ENCODE data around the gene GTPBP1.

GTPBP1 gene

DNA sequence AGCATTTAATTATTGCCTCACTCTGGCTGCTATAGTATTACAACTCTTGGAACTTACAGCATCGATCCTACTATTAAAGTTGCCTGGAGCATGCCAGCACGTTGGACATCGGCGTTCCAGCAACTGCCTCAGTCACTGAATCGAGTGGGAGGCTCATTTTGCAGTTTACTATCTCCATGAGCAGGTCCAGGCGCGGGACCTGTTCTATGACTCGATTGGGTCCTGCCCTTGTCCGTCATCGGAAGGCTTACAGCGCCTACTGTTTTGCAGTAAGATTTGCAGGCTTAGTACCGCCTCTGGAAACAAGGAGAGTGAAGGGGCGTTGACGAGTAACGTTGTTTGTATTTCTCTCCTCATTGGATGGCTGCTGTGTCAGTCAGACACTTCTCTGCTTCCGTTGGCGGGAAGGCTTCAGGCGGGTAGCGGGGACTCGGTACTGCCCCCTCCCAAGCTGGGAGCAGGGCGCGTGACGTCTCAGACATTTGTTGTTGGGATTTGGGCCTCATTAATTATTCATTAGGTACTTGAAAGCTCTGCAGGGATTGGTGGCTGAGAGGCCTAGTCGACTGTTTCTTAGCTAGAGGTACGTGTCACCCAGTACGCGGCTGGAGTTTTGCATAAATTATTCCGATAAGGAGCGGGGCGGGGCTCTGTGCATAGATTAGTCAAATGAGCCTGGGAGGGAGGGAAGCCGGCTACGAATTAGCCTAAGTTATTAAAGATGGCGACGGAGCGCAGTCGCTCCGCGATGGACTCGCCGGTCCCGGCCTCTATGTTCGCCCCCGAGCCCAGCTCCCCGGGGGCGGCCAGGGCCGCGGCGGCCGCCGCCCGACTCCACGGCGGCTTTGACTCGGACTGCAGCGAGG, at the start of gene GTPBP1:
TSS of gene GTPBP1 (plus strand) at position 710 of the 866 bp plus-strand sequence. CDS start at position 722, 12 bp downstream.
- peak; percentile 99 for DNase-seq

DNA sequence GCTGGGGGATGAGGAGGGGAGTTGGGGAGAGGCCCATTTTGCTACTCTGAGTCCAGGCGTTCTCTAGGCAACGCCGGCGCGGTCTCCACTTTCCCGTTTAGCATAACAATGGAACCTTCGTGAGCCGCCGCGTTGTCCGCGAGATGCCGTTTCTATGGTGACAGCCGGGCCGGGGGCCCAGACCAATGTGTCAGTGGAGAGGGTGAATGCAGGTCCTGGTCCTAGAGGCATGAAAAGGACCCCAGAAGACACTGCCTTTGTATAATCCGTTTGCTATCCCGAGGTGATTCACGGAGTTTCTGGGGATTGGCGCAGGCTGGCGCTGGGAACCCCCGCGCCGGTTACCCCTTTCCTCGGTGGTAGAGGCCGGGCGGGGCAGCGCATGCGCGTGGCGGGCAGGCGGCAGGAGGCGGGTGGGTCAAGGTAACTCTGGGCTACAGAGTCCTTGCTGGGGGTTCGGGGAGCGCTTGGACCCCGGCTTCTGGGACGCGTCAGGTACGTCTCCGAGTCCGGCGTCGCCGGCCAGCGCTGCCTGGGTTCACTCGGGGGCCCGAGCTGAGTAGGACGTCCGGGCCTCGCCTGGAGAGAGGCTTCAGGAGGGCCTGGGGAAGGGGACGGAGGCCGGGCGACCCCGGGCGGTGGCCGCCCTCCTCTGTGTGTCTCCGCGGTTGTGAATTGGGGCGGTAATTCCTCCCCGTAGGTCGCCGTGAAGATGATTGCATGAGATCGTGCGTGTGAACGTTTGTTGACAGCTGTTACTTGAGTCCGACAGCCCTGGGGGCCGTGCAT, 49.3 kb upstream of the GTPBP1 start, which contains the start of the genes CBY1 and FAM227A:
TSS of gene CBY1 (plus strand) at position 383 of the 789 bp plus-strand sequence. CDS start 11,417 bp downstream, outside the sequence.
TSS of gene FAM227A (minus strand) at position 137 of the 789 bp plus-strand sequence. CDS start 6,224 bp downstream, outside the sequence.
- peak; percentile 59 for DNase-seq

DNA sequence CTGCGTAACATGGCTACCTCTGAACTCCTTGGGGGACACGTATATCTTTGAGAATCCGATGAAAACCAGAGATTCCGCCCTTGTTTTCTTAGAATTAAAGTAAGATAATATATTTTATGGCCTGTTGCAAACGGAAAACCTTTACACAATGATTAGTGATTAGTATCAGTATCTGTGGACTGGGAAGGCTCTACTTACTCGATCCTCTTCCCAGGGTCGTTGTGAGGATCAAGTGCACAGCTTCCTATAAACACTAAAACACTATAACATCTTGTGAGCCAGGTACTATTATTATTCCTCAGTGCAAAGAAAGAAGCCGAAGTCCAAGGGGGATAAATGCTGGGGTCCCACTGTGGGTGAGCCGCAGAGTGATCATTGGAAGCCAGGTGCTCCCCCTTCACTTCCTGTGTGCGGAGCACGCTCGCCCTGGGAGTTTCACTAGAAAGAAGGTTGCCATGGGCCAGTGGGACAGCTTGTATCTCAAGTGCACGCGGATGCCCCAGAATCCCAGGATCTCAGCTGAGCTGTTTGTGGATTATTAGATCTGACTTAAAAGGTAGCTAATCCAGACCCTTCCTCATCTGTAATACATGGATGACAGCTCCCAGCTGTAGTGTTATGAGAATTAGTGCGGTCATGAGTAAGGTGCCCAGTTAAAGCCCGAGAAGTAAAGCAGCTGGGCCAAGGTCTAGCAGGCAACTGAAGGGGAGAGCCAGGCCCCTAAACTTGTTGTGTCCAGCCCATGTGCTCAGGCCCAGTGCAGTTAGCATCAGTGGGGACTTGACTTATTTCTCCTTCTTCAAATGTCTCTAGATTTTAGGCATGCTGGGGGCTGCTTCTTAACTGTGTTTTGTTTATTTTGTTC, 48.5 kb upstream of the GTPBP1 start:
- no peak for DNase-seq

DNA sequence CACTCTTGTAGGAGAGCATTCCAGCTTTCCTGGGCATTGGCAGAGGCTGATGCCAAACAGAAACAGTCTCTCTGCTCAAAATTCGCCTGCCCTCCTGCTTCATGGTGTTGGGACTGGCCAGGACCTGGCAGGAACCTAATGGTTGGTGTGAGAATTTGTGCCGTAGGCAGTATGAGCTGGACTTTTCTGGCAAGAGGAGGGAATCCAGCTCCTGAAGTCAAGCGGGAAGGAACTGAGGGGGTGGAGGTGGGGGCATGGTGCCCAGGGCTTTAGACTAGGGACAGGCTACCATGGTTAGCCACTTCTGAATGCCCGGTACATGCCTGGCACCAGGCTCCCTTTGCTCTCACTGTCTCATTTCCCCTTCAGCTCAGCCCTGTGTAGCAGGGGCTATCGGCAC, 30.9 kb upstream of the GTPBP1 start:
- no peak for DNase-seq

DNA sequence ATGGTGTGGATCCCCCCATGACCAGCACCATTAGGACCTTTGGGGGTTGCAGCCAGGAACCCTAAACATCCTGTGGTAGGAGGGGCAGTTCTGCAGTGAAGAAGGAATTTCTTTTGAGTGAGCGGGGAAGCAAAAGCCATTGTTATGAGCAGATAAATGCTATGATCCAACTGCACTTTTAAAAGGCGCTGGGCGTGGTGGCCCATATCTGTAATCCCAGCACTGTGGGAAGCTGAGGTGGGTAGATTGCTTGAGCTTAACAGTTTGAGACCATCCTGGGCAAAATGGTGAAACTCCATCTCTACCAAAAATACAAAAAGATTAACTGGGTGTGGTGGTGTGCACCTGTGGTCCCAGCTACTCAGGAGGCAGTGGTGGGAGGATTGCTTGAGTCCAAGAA, 29.9 kb upstream of the GTPBP1 start:
- no peak for DNase-seq

DNA sequence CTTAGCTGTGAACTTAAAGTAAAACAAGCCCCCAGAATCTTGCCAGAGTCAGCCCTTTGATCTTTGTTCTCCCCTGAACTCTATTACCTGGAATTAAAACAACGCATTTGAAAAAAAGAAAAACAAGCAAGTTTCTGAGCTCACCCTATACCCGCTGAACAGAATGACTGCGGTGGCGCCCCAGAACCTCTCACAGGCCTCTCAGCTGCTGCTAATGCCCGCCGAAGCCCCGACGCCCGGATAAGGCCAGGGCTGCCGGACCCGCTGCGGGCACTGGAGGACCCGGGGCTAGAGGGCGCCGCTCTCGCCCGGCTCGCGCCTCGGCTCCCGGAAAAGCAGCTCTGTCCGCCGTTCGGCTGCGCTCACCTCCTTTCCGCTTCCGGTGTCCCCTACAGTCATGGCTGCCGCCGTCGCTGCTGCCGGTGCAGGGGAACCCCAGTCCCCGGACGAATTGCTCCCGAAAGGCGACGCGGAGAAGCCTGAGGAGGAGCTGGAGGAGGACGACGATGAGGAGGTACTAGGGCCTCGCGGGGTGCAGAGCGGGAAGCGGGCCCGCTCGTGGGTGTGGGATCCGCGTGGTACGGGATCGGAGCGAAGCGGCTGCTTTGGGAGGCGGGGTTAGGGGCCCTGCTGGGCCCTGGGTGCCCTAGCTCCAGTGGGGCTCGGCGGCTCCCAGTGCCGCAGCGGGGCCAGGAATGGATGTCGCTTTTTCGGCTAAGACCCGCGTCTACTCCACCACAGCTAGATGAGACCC, 24.0 kb upstream of the GTPBP1 start, which contains the start of gene TOMM22:
TSS of gene TOMM22 (plus strand) at position 376 of the 754 bp plus-strand sequence. CDS start at position 398, 22 bp downstream.
- peak; percentile 35 for DNase-seq

DNA sequence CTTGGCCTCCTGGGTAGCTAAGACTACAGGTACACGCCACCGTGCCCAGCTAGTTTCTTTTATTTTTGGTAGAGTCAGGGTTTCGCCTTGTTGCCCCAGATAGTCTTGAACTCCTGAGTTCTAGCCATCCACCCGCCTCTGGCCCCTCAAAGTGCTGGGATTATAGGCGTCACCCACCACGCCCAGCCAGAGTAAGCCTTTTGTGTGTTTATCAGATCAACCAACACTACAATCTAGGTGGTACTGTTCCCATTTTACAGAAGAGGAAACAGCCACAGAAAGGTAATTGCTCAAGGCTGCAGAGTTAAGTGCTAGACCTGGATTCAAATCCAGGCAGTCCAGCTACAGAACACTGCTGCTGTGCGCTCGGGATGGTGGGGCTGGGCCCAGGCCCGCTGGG, 20.8 kb upstream of the GTPBP1 start:
- DNase-seq: no peak

DNA sequence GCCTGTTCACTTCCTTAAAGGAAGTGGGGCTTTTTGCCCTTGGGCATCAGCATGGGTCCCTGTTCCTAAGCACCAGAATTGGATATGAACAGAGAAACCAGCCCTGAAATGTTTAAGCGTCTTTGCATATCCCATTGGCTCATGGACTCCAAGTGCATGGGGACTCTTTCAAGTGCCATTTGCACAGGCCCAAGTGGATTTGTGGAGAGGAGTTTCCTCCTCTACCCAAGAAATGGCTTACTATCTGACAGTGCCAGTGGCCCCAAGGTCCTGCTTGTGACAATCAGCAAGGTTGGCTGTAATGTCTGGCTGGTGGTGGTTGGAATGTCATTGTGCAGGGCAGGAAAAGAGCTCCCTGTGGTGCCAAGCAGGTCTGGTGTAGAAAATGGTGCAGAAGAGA, 20.0 kb upstream of the GTPBP1 start:
- no peak for DNase-seq

DNA sequence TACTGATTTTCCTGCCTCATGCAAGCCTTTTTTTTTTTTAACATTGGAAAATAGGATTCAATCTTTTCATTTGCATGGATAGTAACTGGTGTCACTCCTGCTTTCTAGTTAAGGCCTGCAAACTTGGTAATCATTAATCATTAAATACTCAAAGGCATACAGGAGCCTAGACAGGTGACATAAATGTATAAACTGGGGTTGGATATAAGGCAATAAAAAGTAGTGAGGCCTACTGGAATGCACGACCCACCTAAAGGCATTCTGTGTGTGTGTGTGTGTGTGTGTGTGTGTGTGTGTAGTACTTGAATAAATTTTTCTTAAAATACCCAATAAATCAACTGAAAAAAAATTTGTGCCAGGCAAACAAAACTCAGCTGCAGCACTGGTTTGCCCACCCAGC, 16.1 kb upstream of the GTPBP1 start:
- no peak for DNase-seq

DNA sequence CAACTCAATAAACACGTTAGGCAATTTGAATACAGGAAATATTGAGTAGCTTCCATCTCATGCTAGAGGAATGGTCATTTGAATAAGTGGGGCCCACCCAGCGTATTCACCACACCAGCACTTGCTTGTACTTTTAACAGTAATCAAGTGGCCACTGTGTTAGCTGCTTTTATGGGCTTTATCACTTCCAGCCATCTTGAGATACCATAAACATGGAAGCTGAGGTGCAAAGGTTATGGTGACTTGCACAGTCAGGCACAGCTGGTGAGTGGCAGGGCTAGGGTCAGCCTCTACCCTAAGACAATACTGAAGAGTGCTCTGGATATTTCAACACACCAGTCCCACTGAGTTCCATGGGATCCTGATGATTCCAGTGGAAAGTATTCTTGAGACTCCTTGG, 11.7 kb upstream of the GTPBP1 start:
- no peak for DNase-seq

DNA sequence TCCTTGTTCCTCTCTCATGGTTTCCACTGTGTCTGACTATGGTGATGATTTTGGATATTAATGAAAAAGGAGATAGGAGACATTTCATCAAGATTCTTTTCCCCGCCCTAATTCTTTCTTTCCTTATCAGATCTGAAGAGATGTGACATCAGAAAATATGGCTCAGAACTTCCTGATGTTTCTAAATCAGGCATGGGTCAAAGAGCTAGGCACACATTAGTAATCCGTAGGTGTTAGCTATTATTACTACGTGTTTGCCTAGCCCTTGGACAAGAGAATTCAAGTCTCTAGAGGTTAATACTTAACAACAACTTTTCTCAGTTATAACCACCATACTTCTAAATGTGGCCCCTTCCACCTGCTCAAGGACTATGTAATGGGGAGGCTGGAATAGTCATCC, 10.8 kb upstream of the GTPBP1 start:
- no peak for DNase-seq

DNA sequence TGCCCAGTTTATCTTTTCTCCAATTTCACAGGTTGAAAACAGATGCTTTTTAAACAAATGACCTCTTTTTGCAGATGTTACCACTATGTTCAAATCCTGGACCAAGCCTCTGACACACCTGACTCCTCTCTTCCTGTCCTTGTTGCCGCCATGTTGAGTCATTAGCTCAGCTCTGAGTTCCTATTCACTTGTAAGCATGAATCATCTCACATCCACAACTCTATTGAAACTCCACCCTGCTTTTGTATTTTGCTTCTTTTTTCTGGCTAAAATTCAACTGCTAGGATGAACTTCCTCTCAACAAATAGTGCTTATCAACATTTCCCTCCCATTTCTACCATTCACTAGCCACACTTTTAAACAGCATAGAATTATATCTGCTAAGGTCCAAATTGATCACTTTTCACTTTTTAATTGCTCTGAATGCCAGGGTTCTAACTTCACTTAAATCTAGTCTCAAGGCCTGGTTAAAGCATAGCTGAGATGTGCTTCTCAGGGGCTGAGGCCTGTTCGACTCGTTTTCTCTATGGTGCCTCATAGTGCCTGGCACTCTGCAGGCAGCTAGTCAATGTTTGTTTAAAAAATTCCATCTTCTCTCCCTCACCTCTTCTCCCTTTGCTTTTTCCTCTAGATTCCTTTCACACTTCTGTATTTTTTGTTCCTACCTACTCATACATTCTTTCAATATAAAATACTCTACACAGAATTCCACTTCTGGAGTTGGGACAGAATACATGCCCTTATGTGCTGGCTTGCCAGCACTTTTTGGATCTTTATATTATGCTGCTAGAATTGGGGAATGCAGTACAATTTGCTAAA, 8.9 kb upstream of the GTPBP1 start:
- DNase-seq: no peak

DNA sequence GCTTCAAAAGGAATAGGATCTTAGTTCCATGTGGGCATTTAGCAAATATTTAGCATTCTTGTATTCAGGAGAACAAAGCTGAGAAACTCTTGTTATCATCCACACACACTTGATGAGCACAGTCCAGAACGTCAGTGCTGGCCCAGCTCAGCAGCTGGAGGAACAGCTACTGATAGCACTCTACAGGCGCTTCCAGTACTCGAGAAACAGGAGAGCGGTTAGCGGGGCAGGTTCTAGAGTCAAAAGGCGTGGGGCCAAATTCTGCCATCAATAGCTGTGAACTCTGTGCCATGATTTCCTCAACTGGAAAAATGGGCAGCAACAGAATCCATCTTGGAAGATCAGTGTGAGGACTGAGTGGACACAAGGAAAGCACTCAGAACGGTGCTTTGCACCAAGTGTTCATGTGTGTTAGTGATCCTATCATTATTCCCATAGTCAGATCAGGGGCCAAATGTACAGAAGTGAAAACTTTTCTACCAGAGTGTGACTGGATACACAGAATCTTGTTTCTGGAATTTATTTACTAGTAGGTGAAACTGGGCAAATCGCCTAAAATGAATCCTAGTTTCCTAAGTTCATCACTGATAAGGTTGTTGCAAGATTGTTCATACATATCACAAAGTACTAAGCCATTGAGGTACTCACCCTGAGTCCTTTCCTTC, 8.2 kb upstream of the GTPBP1 start:
- DNase-seq: no peak

DNA sequence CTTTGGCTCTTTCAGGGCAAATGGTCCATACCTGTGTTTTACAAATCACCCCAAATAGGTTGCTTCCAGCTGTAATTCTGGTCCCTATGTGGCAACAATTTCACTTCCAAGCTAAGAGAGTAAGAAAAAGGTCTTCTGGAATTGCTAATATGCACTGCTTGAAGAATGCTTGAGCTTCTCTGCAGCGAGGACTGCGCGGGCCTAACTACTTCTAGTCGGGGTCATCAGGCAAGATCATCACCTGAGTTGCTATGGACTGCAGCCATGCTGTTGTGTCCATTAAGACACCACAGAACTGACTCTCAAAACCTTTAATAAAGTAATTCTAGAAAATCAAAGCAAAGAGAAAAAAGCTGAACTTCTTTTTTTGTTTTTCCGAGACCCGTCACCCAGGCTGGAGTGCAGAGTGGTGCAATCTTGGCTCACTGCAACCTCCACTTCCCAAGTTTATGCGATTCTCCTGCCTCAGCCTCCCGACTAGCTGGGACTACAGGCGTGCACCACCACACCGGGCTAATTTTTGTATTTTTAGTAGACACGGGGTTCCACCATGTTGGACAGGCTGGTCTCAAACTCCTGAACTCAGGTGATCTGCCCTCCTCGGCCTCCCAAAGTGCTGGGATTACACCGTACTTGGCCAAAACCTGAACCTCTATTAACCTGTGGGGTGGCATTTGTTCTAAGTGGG, 7.2 kb upstream of the GTPBP1 start:
- DNase-seq: no peak

DNA sequence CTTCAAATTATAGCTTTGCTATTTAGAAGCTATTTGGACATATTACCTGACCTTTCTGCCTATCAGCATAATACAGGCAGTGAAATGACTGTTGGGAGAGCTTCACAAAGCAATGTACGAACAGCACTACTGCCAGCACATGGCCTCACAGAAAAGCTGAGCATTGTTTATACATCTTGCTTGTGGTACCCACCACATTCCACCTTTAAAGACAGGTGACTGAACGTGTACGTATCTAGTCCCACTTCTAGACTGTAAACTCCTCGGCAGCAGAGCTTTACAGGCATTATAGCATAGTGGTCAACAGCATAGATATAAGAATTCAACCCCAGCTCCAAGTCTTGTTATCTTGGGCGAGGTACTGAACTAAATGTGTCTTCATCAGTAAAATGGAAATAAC, 6.6 kb upstream of the GTPBP1 start:
- no peak for DNase-seq

DNA sequence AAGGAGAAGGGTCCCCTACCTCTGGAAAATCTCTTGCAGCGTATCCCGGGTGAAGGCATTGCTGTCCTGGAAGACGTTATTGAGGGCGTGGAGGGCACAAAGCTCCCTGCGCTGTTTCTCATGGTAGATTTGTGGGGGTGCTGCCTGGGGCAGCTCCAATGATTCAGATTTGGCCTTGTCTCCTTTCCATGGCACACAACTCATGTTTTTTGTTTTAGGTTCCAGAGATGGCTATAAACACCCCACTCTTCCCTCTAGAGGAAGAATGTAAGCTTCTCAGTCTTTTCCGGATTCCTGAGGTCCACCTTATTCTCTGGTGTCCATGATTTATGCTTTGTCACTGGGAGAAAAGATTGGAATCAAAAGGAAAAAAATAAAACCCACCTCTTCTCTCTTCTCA, 6.0 kb upstream of the GTPBP1 start:
- no peak for DNase-seq

DNA sequence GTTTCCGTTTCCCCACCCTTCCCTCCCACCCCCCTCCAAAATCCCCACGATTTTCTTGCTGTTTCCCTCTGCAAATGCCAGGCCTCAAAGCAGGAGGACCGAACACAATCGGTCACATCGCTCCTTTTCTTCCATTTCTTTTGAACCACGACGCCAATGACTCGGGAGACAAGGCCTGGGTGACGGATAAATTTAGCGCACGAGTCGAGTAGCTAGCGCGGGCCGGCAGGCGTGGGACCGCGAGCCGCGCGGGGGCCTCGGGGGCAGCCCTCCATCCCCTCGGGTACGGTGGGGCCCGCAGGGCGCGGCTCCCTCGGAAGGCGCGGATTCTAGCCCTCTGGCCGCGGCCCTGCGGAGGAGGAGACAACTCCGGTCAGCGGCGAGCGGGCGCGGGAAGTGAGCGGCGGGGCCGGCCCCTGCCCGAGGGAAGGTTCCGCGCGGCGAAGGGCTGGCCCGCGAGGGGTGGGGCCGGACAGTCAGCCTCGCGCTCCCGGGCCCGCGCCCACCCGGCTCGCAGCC, 5.4 kb upstream of the GTPBP1 start:
- DNase-seq: no peak

DNA sequence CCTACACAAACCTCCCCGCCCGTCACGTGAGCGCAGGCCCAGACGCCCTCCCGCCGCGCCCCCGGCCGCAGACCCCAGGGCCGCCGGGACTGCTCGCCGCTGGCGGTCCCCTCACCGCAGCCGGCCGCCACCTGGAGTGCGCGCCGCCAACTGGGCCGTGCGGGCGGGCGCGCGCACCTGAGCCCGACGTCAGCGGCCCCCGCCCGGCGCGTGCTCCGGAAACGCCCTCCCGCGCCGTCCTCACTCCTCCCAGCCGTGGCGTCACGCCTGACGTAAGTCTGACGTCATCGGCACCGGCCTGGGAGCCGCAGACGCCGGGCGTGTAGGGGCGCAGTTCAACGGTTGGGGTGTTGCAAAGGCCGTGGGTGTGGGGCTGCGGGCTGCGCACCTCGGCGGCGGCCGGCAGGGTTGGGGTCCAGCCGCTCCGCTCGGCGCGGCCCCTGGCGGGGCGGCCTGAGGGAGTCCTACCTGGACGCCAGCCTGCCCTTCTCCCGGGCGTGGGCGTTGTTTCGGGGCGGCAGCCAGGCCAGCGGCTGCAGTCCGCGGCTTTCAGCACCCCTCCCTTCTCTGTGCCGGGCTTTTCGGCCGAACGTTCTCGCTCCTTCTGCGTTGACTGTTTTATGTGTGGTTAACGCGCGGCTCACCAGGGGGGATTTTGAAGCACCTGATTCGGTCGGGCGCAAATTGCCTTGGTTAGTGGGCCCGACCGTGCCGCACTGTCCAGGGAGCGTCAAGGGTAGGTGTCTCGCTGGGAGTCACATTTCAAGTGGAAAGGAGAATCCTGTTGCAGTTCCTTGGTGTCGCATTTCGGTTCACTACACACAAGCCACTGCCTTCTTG, 4.7 kb upstream of the GTPBP1 start, which contains the start of gene JOSD1:
TSS of gene JOSD1 (minus strand) at position 155 of the 840 bp plus-strand sequence. CDS start 956 bp downstream, outside the sequence.
- DNase-seq: peak; percentile 83
